ENCODE results near the gene FSD1.

Gene FSD1

GRCh38 chr19:4366666-4367335 lies 62.4 kb downstream of the FSD1 start:
- FAIRE-seq: no peak

GRCh38 chr19:4367336-4367723 lies 62.9 kb downstream of the FSD1 start:
- no peak for FAIRE-seq

GRCh38 chr19:4367781-4368127 lies 63.4 kb downstream of the FSD1 start:
- FAIRE-seq: no peak

GRCh38 chr19:4368128-4368820 lies 63.9 kb downstream of the FSD1 start:
- no peak for FAIRE-seq

GRCh38 chr19:4369109-4369887 lies 64.9 kb downstream of the FSD1 start:
- FAIRE-seq: no peak

GRCh38 chr19:4369888-4370260 lies 65.5 kb downstream of the FSD1 start:
- no peak for FAIRE-seq

- no peak for FAIRE-seq
Measured at GRCh38 chr19:4370418-4371041, 66.1 kb downstream of the FSD1 start.

GRCh38 chr19:4371247-4372164 lies 67.1 kb downstream of the FSD1 start:
- no peak for FAIRE-seq

- FAIRE-seq: no peak
Measured at GRCh38 chr19:4372165-4373012, 68.0 kb downstream of the FSD1 start.

GRCh38 chr19:4373013-4373367 lies 68.6 kb downstream of the FSD1 start:
- no peak for FAIRE-seq

Measured in G401.6 (cell line).